Measurements from ENCODE around the gene TMEM179.

The TMEM179 gene

GRCh38 chr14:104571246-104571645 lies 33.3 kb downstream of the TMEM179 start:
- H3F3A ChIP-seq (ENCODE audit: control insufficient read depth, insufficient read depth), result no peaks in the 10 kb centered on the region
- no peak overlapping the region for H3K4me3 ChIP-seq (ENCODE audit: low read length)
- no peaks in the 10 kb centered on the region for H3K4me1 ChIP-seq (ENCODE audit: control insufficient read depth, low read length)
- no peaks in the 10 kb centered on the region for H3K36me3 ChIP-seq (ENCODE audit: control insufficient read depth, low read length)
- H3K27ac ChIP-seq (ENCODE audit: low read depth, low read length), result no peak overlapping the region
- no peaks in the 10 kb centered on the region for H4K20me1 ChIP-seq (ENCODE audit: control insufficient read depth, insufficient read depth, low read depth, low read length)
- no peak for TF ChIP-seq CTCF (IDR thresholded peaks at IDR 0.05; ENCODE audit: low read depth, low read length, poor library complexity, severe bottlenecking)
- TF ChIP-seq EZH2phosphoT487 (IDR thresholded peaks at IDR 0.05; ENCODE audit: borderline replicate concordance, low read length), result no peak
- no peaks in the 10 kb centered on the region for H3K9me2 ChIP-seq (replicated peaks; ENCODE audit: control insufficient read depth, low read length)
- no peaks in the 10 kb centered on the region for H3K27me3 ChIP-seq (ENCODE audit: control insufficient read depth, low read length)
- no peak overlapping the region for H3K4me2 ChIP-seq (ENCODE audit: low read length)
- H3K9me3 ChIP-seq (ENCODE audit: control insufficient read depth, insufficient read depth, low read length), result no peaks in the 10 kb centered on the region
- H3K79me2 ChIP-seq (ENCODE audit: control insufficient read depth, low read length), result no peaks in the 10 kb centered on the region

- no peak for TF ChIP-seq EZH2phosphoT487 (IDR thresholded peaks at IDR 0.05; ENCODE audit: borderline replicate concordance, low read length)
- TF ChIP-seq CTCF (IDR thresholded peaks at IDR 0.05; ENCODE audit: low read depth, low read length, poor library complexity, severe bottlenecking), result no peak
- Histone ChIP-seq H3K9me3 (ENCODE audit: control insufficient read depth, insufficient read depth, low read length) (no peaks in the 10 kb centered on the region), H3K4me1 (ENCODE audit: control insufficient read depth, low read length) (no peaks in the 10 kb centered on the region), H3F3A (ENCODE audit: control insufficient read depth, insufficient read depth) (no peaks in the 10 kb centered on the region), H3K27me3 (ENCODE audit: control insufficient read depth, low read length) (no peaks in the 10 kb centered on the region), H4K20me1 (ENCODE audit: control insufficient read depth, insufficient read depth, low read depth, low read length) (no peaks in the 10 kb centered on the region), H3K36me3 (ENCODE audit: control insufficient read depth, low read length) (no peaks in the 10 kb centered on the region), H3K4me2 (ENCODE audit: low read length) (no peak overlapping the region), H3K9me2 (replicated peaks; ENCODE audit: control insufficient read depth, low read length) (no peaks in the 10 kb centered on the region), H3K27ac (ENCODE audit: low read depth, low read length) (no peak overlapping the region), H3K79me2 (ENCODE audit: control insufficient read depth, low read length) (no peaks in the 10 kb centered on the region), H3K4me3 (ENCODE audit: low read length) (no peak overlapping the region)
These were observed 35.1 kb downstream of the TMEM179 start for GRCh38 chr14:104569435-104569834.

GRCh38 chr14:104568620-104569019 lies 36.0 kb downstream of the TMEM179 start:
- Histone ChIP-seq H3K4me1 (ENCODE audit: control insufficient read depth, low read length) (no peaks in the 10 kb centered on the region), H3K79me2 (ENCODE audit: control insufficient read depth, low read length) (no peaks in the 10 kb centered on the region), H3K9me2 (replicated peaks; ENCODE audit: control insufficient read depth, low read length) (no peaks in the 10 kb centered on the region), H3K4me3 (ENCODE audit: low read length) (no peak overlapping the region), H3F3A (ENCODE audit: control insufficient read depth, insufficient read depth) (no peaks in the 10 kb centered on the region), H3K9me3 (ENCODE audit: control insufficient read depth, insufficient read depth, low read length) (no peaks in the 10 kb centered on the region), H4K20me1 (ENCODE audit: control insufficient read depth, insufficient read depth, low read depth, low read length) (no peaks in the 10 kb centered on the region), H3K27ac (ENCODE audit: low read depth, low read length) (no peak overlapping the region), H3K36me3 (ENCODE audit: control insufficient read depth, low read length) (no peaks in the 10 kb centered on the region), H3K4me2 (ENCODE audit: low read length) (no peak overlapping the region), H3K27me3 (ENCODE audit: control insufficient read depth, low read length) (no peaks in the 10 kb centered on the region)
- TF ChIP-seq EZH2phosphoT487 (IDR thresholded peaks at IDR 0.05; ENCODE audit: borderline replicate concordance, low read length) (no peak), CTCF (IDR thresholded peaks at IDR 0.05; ENCODE audit: low read depth, low read length, poor library complexity, severe bottlenecking) (no peak)

- Histone ChIP-seq H3K4me1 (ENCODE audit: control insufficient read depth, low read length) (no peaks in the 10 kb centered on the region), H3F3A (ENCODE audit: control insufficient read depth, insufficient read depth) (no peaks in the 10 kb centered on the region), H3K79me2 (ENCODE audit: control insufficient read depth, low read length) (no peaks in the 10 kb centered on the region), H3K9me3 (ENCODE audit: control insufficient read depth, insufficient read depth, low read length) (no peaks in the 10 kb centered on the region), H3K27ac (ENCODE audit: low read depth, low read length) (no peak overlapping the region), H3K9me2 (replicated peaks; ENCODE audit: control insufficient read depth, low read length) (no peaks in the 10 kb centered on the region), H3K4me3 (ENCODE audit: low read length) (no peak overlapping the region), H3K4me2 (ENCODE audit: low read length) (no peak overlapping the region), H3K27me3 (ENCODE audit: control insufficient read depth, low read length) (no peaks in the 10 kb centered on the region), H3K36me3 (ENCODE audit: control insufficient read depth, low read length) (no peaks in the 10 kb centered on the region), H4K20me1 (ENCODE audit: control insufficient read depth, insufficient read depth, low read depth, low read length) (no peaks in the 10 kb centered on the region)
- TF ChIP-seq CTCF (IDR thresholded peaks at IDR 0.05; ENCODE audit: low read depth, low read length, poor library complexity, severe bottlenecking) (no peak), EZH2phosphoT487 (IDR thresholded peaks at IDR 0.05; ENCODE audit: borderline replicate concordance, low read length) (no peak)
These were observed 36.7 kb downstream of the TMEM179 start for GRCh38 chr14:104567957-104568225.

All from DOHH2 (cell line).